Stimulated activated CD4-positive, alpha-beta T cell treated with anti-CD3 and anti-CD28 coated beads, Interleukin-2, amount 100 ng/mL, for 48 hours (primary cell): ENCODE measurements around the gene JMJD8.
A peak's percentile ranks its signal among the peaks of the same experiment; 100 is the strongest.
"Not testable (repeated sequence)": the region's sequence is repeated elsewhere in the genome, so short reads cannot be mapped to it uniquely, and the experiment has no call there.

ENCODE experiments used
- DNase-seq, 2 donors: peaks; one replicate each; pipeline ENCODE4 v3.0.0-alpha.2; 2020

The JMJD8 gene

GRCh38 chr16:708019-708418, 23.9 kb upstream of the JMJD8 start:
- no peak for DNase-seq

DNA sequence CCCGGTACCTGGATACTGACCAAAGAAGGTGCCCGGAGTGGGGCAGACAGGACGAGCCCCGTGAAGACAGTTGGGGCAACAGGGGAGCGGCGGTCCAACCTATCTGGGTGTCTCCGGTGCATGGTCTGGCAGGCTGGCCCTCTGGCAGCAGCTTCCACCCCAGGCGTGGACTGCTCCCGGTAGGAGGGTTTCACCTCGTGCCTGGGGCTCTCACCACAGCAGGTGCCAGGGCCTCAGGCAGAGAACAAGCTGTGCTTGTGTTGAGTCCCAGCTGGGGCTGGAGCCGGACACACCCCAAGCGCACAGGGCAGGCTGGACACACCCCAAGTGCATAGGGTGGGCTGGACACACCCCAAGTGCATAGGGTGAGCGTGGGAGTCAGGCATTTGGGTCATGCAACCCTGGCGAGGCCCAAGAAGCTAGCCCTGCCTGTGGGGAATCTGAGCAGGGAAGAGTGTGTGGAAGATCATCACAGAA, 23.0 kb upstream of the JMJD8 start:
- no peak for DNase-seq

DNA sequence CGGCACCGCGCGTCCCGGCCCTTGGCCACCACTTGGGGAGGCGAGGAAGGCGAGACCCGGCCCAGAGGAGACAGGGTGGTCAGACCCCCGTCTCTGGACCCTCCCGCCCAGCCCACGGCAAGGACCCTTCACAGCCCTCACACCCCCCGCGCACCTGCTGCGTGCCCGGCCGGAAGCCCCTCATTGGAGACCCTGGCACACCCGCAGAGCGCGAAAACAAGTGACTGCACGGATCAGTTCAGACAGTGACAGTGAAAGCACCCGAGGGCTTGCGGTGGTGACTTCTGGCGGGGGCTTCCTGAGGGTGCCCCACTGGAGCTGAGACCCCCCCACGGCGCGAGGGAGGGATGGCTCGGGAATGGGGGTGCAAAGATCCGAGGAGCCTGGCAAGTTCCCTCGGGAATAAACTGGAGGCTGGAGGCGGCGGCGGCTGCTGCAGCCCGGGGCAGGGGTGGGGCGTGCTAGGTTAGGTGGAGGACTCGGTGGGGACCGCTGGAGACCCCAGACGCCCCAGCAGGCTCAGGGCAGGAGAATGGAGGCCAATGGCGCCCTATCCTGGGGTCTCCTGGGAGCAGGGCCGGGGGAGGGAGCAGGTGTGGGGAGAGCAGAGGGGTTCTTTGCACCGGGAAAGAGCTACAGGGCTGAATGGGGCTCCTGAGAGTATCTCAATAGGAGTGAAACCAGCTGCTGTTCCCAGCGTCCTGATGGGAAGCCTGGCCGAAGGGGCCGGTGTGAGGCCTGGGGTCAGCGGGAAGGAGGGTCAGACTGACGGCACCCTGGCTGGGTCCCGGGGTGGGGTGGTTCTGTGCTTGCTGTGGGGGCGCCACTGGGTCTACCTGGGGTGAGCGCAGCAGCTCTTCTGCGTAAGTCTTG, 22.3 kb upstream of the JMJD8 start:
- DNase-seq, result no peak

DNA sequence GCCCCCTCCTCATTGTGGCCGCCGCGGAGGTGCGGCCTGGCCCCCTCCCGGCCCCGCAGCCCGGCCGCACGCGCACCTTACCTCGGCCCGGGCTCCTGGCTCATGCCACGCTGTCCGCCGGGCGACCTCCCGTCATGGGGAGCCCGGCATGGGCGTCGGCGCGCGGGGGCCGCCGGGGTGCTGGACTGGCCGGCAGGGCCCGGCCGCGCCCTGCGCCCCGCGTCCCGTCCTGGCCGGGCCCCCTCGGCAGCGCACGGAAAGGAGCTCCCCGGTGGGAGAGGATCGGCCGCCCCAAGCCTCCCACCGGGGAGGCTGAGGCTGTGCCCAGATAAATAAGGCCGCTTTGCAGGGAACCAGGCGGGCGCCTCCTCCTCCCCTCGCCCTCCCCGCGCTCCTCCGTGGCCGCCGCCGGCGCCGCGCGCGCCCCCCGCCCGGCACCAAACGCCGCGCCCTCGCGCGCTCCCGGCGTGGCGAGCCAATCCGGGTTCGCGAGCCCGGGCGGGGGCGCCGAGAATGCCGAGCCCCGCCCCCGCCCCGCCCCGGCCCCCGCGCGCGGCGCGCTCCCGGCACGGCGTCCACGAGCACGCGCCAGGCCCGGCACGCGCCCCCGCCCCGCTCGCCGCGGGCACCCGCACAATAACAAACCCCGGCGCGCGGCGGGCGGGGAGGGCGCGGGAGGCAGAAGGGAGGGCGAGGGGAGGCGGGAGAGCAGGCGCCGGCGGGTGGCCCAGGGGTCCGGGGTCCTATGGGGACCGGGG, 21.5 kb upstream of the JMJD8 start, which contains the start of gene FBXL16:
TSS of gene FBXL16 (minus strand) at position 371 of the 758 bp plus-strand sequence. CDS start 8,396 bp downstream, outside the sequence.
- no peak for DNase-seq

DNA sequence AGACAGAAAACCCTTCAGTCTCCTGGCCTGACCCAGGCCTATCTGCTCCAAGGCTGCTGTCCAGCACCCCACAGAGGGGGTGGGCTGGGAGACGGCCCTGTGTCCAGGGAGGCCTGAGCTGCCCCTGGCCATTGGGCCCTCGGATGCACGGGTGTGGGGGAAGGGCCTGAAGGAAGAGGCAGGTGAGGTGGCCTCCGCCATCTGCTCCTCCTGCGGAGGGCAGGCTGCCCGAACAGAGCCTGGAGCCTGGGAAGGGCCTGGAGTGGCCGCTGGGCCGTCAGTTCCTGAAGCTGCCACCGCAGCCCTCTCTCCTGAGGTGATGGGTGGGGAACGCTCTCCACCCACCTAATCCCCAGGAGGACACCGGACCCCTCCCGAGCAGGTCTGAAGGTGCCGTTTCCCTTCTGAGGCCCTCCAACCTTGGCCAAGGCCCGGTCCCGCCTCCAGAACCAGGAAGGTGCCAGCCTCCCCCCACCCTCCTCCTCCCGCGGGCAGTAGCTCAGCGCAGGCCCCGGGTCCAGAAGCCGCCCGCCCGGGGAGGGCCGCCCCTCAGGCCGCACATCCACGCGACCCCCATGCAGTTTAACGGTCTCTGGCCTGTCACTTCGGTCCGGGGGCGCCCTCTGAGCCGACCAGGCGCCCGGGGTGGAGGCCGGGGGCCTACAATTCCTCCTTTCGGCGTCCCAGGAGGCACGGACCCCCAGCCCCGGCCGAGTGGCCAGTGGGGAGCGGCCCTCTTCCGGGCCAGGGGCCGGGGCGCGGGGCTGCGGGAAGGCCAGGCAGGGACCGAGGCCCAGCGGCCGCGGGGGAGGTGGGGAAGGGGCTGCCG, 20.6 kb upstream of the JMJD8 start:
- no peak for DNase-seq

- no peak for DNase-seq
These were observed 19.9 kb upstream of the JMJD8 start for GRCh38 chr16:704047-704446.

DNA sequence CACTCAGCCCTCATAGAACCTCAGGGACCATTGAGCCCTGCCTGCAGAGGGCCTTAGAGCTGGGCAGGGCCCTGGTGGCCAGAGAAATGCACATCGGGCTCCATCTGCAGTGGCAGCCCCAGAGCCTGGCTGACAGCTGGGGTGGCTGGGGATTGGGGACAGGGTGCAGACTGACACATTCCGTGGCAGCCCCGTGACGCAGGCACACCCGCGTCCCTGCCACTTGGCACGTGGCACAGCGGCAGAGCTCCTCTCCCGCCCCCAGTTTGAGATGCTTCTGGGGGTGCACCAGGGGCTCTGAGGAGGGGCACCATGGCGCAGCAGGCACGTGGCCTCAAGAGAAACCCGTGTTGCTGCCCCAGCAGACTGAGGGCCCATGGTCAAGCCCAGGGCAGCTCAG, 19.3 kb upstream of the JMJD8 start:
- DNase-seq, result no peak

- no peak for DNase-seq
These were observed 18.2 kb upstream of the JMJD8 start for GRCh38 chr16:702341-702740.

DNA sequence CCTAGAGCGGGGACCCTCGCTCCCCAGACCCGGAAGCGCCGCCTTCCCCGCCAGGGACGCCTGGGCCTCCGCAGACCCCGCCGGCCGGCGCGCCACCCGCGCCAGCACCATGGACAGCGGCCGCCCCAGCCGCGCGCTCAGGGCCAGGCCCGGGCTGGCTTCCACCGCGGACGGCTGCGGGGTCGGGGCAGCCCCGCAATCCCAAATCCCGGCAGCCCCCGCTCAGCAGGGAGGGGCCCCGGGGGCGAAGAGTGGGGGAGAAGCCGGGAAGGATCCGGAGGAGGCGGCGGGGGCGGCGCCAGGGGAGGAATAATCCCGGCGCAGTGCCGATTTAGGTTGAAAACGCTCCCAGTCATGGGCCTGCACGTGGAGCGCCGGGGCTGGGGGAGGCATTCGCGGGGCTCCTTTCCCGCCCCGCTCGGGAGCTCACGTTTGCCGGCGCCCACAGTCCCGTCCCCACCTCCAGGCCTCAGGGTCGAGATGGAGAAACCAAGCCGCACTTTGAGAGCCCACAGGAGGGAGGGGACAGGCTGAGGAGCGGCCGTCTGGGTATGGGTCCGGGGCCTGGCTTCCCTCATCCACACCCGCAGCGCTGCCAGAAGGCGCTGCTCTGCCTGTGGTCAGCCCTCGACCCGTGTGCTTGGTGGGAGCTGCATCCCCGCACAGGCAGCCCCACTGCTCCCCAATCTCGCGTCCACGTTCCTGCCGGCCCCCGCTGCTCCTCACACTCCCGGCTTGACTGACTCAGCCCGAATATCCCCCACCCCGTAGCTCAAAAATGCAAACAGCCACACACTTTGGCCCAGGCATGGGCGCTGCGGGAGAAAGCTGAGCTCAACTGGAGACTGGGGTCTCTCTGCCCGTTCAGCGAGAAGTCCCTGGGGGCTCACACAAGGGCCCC, 16.8 kb upstream of the JMJD8 start:
- DNase-seq, result peak in 1 of 2 donors; percentile 51

DNA sequence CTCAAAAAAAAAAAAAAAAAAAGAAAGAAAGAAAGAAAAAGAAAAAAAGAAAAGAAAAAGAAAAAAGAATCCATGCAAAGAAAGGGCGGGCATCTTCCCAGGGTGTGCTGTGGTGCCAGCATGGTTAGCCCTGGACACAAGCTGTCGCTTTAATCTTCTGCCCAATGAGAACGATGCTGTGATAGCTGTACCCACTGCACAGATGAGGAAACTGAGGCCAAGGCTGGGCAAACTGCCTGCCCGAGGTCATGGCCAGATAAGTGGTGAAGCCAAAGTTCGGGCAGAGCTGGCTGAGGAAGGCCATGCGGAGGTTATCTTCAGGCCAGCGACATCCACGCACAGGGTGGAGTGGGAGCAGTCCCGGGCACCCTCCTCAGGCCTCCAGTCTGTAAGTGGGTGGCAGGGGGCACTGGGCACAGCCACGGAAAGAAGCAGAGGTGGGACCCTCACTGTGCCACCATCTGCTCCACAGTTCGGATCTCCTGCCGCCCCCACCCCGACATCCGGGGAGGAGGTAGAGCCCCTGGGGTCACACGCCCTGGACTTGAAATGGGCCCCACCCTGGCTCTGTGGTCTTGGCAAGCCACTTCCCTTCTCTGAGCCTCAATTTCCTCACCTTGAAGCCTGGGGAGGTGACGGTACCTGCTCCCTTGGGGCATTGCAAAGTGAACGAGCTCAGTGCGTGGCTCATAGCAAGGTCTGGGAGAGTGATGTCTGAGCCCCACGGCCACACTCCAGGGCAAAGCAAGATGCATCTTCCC, 15.0 kb upstream of the JMJD8 start:
- DNase-seq, result no peak

DNA sequence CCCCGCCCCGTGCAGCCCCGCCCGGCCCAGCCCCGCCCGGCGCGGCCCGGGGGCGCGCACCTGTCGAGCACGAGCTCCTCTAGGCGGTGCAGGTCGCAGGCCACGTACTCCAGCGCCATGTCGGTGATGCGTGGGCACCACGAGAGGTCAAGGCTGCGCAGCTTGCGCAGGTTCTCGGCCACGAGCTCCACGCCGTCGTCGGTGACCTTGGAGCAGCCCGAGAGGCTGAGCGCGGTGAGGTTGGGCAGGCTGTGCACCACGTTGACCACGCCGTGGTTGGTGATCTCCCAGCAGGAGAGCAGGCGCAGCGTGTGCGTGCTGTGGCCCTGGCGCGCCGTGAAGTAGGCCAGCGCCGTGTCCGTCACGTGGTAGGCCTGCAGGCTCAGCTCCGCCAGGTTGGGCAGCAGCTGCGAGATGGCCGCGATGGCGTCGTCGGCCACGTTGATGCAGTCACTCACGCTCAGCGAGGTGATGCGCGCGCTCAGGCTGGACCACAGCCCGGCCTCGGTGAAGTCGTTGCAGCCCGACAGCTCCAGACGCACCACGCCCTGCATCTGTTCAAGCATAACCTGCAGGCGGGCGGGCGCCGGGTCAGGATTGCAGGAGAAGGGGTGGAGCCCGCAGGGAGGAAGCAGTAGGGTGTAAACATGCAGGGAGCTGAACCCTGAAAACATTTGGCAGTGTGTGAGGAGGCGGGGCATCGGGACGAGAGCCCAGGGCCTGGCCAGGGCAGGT, 11.4 kb upstream of the JMJD8 start:
- peak; percentile 57 to 69 for DNase-seq

- no peak for DNase-seq
These were observed 10.8 kb upstream of the JMJD8 start for GRCh38 chr16:694863-695354.

- DNase-seq, result no peak
These were observed 10.2 kb upstream of the JMJD8 start for GRCh38 chr16:694187-694862.

DNA sequence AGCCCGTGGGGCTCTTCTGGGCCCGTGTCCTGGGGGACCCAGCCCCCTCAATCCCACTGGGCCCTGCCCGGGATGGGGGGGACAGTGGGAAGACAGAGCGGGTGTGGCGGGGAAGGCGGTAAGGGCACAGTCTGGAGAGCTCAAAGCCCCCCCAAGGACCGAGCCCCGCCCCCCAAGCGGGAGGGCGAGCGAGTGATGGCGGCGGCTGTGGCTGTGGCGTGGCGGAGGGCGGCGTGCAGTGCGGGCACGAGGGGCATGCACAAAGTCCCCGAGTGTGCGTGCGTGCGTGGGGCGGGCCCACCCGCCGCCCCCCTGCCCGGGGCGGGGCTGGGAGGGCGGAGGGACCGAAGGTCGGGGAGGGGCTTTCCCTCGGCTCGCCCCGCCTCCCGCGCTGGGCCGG, 9.6 kb upstream of the JMJD8 start:
- DNase-seq, result no peak

DNA sequence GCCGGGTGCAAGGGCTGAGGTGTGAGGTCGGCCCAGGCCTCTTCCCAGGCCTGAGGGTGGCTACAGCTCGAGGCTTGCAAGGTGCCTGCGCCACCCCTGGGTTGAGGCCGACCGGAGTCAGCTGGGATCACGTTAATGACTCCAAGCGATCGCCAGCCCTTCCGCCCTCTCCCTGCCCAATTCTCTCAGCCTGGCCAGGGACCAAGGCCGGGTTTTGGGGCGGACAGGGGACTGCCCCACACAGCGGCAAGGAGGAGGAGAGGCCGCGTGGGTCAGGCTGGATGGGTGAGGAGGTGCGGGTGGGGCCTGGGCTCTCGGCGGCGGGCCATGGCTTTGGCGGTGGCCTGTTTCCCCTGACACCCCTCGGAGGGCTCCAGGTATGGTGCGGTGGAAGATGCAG, 9.2 kb upstream of the JMJD8 start:
- no peak for DNase-seq

DNA sequence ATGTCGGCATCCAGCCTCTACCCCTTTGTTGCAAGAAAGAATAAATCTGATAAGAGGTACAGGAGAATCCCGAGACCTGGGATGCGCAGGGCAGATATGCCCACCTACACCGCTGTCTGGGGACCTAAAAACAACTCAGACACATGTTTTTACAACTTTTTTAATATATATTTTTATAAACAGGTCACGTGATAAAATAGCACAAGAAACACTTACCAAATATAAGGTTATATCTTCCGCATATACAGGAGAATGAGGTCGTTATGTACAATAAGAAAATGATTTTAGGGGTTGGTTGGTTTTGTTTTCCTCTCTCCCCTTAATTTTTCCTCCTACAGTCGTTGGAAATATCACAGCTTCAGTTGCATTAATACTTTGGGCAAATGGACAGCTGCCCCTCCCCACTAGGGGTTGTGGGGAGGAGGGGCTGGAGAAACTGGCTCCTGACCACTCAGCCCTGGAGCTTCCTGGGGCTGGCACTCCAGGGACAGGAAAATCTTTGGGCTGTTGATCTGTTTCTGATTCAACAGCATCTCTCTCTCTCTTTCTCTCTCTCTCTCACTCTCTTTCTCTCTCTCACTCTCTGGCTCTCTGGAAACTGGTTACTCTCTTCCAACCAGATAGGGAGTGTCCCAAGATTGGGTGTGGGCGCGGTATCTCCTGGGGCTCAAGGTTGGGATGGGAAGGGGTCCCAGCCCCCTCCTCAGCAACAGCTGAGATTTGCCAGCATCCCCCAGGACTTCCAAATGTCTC, 8.4 kb upstream of the JMJD8 start:
- no peak for DNase-seq

DNA sequence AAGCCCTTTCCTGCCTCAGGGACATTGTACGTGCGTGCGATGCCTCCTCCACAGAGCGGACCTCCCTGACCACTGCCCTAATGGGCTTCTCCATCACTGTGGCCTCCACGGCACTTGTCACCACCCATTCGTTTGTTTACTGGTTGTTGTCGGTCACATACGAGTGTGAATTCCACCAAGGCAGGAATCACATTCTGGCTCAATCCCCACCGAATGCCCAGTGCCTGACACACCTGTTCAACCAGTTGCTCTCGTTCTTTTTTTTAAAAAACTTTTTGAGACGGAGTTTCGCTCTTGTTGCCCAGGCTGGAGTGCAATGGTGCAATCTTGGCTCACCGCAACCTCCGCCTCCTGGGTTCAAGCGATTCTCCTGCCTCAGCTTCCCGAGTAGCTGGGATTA, 7.1 kb upstream of the JMJD8 start:
- not testable (repeated sequence) for DNase-seq

- no peak for DNase-seq
These were observed 5.2 kb upstream of the JMJD8 start for GRCh38 chr16:689175-689897.
